ENCODE measurements around the gene CFAP68. TPM values are rescaled to one million over a fixed set of nuclear protein-coding genes. Genes with fewer than 3 reads are reported as not detected.

The CFAP68 gene
- total and polyA plus RNA-seq, 10 of the 15 experiments (the other 5 are each of a cell fraction or from before 2014, with no cell fraction given), result 35.7 to 84.4 (median 64.1) TPM

DNA sequence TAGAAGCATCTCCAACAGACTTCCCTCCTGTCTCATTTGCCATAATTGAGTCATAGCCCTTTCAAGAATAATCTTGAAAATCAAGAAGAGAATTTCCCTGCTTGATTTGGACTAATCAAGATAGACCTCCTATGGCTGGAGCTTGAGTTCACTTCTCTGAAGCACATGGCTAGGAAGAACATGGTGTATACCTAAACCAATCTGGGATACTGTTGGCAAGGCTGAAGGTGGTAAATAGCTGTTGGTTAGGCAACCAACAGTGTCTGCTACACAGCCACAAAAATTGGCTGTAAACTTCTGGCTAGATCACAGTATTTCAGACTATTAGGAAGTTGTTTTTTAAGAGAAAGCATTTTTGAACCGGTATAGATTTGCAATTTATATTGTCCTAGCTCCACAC is 27.3 kb downstream of the CFAP68 start:
- SMC1A ChIA-PET (ENCODE audit: uncharacterized antibody, unreplicated experiment), result interaction anchor here (0.7 kb wide), 1 partner anchor 98 kb away, joined by 3 read pairs; no protein-coding TSS in a partner anchor

DNA sequence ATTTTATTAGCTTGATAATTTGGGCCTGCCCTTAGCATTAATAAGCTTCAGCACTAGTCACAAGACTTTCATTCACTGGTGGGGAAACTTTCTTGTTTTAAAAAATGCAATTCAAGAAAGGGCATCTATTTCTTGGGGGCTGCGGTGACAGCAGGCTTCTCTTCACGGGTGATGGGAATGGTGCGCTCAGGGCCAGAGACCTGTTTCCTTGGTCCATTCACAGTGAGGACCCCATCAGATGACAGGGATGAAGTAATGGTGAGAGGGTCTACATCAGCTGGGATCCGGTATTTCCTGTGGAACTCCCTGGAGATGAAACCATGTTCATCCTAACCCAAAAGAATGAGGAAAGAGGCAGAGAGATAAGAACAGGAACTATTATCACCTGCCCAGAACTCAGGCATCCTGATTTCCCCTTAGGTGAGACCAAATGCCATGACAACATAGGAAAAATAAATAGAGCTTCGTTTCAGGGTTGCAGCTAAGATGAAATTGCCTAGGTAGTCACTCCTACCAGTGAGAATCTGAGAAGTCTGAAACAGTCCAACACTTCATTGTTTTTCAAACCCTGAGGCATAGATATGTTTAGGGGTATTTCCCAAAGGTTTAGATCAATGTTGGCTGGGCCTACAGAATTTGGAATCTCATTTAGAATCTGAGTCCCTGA is 29.4 kb downstream of the CFAP68 start:
- H3K27ac ChIP-seq (ENCODE audit: control insufficient read depth, insufficient read depth), result no peak overlapping the region
- CTCF ChIA-PET, result interaction anchor here (1.1 kb wide), 1 partner anchor 23 kb away, joined by 3 read pairs; no protein-coding TSS in a partner anchor
- in situ Hi-C loops (cut with MboI), result no loop called here
- H3K9me3 ChIP-seq (replicated peaks; ENCODE audit: control insufficient read depth, insufficient read depth, low read length), result no peaks in the 10 kb centered on the region
- RAD21 ChIA-PET (ENCODE audit: unreplicated experiment), result no interaction called here
- no peak overlapping the region for H3K4me3 ChIP-seq
- intact Hi-C loops (cut with micrococcal nuclease; ENCODE audit: unreplicated experiment), result no loop called here
- H3K9ac ChIP-seq (ENCODE audit: control insufficient read depth, insufficient read depth, low read length), result no peak overlapping the region
- H3K79me2 ChIP-seq (ENCODE audit: control insufficient read depth, insufficient read depth, low read length), result no peaks in the 10 kb centered on the region
- ATAC-seq, result no peak
- DNase-seq (ENCODE audit: low read depth, low spot score), result no peak
- H3K4me1 ChIP-seq (ENCODE audit: control insufficient read depth, insufficient read depth, low read length), result no peaks in the 10 kb centered on the region
- 57% methylated on average over 5 of the region's 5 CpGs for WGBS (ENCODE audit: insufficient coverage, insufficient replicate concordance, low lambda C conversion rate, missing lambda C conversion rate)
- no TSS peak for BruUV-seq (replicated peaks)
- SMC1A ChIA-PET (ENCODE audit: uncharacterized antibody, unreplicated experiment), result no interaction called here
- no peaks in the 10 kb centered on the region for H3K36me3 ChIP-seq (ENCODE audit: control insufficient read depth in 2 of 2, insufficient read depth in 2 of 2, low read length in 1 of 2)
- POLR2A ChIA-PET, result no interaction called here
- no peak overlapping the region for H3K4me2 ChIP-seq (ENCODE audit: control insufficient read depth, insufficient read depth)
- H2AFZ ChIP-seq (ENCODE audit: control insufficient read depth, low read depth, low read length), result no peak overlapping the region
- no peaks in the 10 kb centered on the region; a peak in 2 of 4 replicates for H3K27me3 ChIP-seq (replicated peaks in 1 of 2; ENCODE audit: control insufficient read depth in 2 of 2, insufficient read depth in 2 of 2, low read length in 1 of 2)
- FAIRE-seq, result no peak
- no peaks in the 10 kb centered on the region for H4K20me1 ChIP-seq (ENCODE audit: control insufficient read depth, insufficient read depth)
- TF ChIP-seq TCF7 (IDR thresholded peaks at IDR 0.05; ENCODE audit: borderline replicate concordance) (no peak), SRF (IDR thresholded peaks at IDR 0.05; ENCODE audit: low read depth in 2 of 2, low read length in 2 of 2) (no peak), POLR2A (IDR thresholded peaks at IDR 0.05; ENCODE audit: low read depth, low read length) (no peak), SUZ12 (IDR thresholded peaks at IDR 0.05; ENCODE audit: unreplicated experiment) (no peak), TARDBP (IDR thresholded peaks at IDR 0.05; ENCODE audit: borderline replicate concordance) (no peak), BACH1 (IDR thresholded peaks at IDR 0.05; ENCODE audit: borderline replicate concordance) (no peak), FOXK2 (IDR thresholded peaks at IDR 0.05) (no peak), SMC3 (IDR thresholded peaks at IDR 0.05; ENCODE audit: borderline replicate concordance, low read length) (no peak), SREBF1 (IDR thresholded peaks at IDR 0.05; ENCODE audit: low read length) (no peak), HDGF (IDR thresholded peaks at IDR 0.05) (no peak), IRF4 (IDR thresholded peaks at IDR 0.05; ENCODE audit: low read depth, low read length) (no peak), NFYA (IDR thresholded peaks at IDR 0.05; ENCODE audit: borderline replicate concordance, low read depth, low read length) (no peak), HDAC2 (IDR thresholded peaks at IDR 0.05) (no peak), POU2F2 (IDR thresholded peaks at IDR 0.05; ENCODE audit: borderline replicate concordance, low read depth, low read length) (no peak)
- TF ChIP-seq, protein P1, sequence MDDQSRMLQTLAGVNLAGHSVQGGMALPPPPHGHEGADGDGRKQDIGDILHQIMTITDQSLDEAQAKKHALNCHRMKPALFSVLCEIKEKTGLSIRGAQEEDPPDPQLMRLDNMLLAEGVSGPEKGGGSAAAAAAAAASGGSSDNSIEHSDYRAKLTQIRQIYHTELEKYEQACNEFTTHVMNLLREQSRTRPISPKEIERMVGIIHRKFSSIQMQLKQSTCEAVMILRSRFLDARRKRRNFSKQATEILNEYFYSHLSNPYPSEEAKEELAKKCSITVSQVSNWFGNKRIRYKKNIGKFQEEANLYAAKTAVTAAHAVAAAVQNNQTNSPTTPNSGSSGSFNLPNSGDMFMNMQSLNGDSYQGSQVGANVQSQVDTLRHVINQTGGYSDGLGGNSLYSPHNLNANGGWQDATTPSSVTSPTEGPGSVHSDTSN (IDR thresholded peaks at IDR 0.05; ENCODE audit: insufficient replicate concordance, low read depth, low read length), result no peak

More for the DNA sequence above, 27.3 kb downstream of the CFAP68 start:
- ChIA-PET POLR2A (no interaction called here), CTCF (no interaction called here), RAD21 (ENCODE audit: unreplicated experiment) (no interaction called here)
- FAIRE-seq (no peak), ATAC-seq (no peak), DNase-seq (ENCODE audit: low read depth, low spot score) (no peak)
- no peak overlapping the region for H3K27ac ChIP-seq (ENCODE audit: control insufficient read depth, insufficient read depth)
- H3K4me1 ChIP-seq (ENCODE audit: control insufficient read depth, insufficient read depth, low read length), result no peaks in the 10 kb centered on the region
- no peak for TF ChIP-seq ZZZ3 (IDR thresholded peaks at IDR 0.05; ENCODE audit: control insufficient read depth, insufficient read length, low read depth)
- no peak overlapping the region for H3K4me2 ChIP-seq (ENCODE audit: control insufficient read depth, insufficient read depth)
- H2AFZ ChIP-seq (ENCODE audit: control insufficient read depth, low read depth, low read length), result no peak overlapping the region
- no peaks in the 10 kb centered on the region for H3K36me3 ChIP-seq (ENCODE audit: control insufficient read depth in 2 of 2, insufficient read depth in 2 of 2, low read length in 1 of 2)
- intact Hi-C loops (cut with micrococcal nuclease; ENCODE audit: unreplicated experiment), result no loop called here
- no peaks in the 10 kb centered on the region for H3K9me3 ChIP-seq (replicated peaks; ENCODE audit: control insufficient read depth, insufficient read depth, low read length)
- H3K79me2 ChIP-seq (ENCODE audit: control insufficient read depth, insufficient read depth, low read length), result no peaks in the 10 kb centered on the region
- no peaks in the 10 kb centered on the region for H4K20me1 ChIP-seq (ENCODE audit: control insufficient read depth, insufficient read depth)
- H3K27me3 ChIP-seq (replicated peaks in 1 of 2; ENCODE audit: control insufficient read depth in 2 of 2, insufficient read depth in 2 of 2, low read length in 1 of 2), result no peaks in the 10 kb centered on the region
- 82% methylated on average over 1 of the region's 1 CpG for WGBS (ENCODE audit: insufficient coverage, insufficient replicate concordance, low lambda C conversion rate, missing lambda C conversion rate)
- in situ Hi-C loops (cut with MboI), result no loop called here
- no peak overlapping the region for H3K9ac ChIP-seq (ENCODE audit: control insufficient read depth, insufficient read depth, low read length)
- no peak overlapping the region for H3K4me3 ChIP-seq
- BruUV-seq (replicated peaks), result no TSS peak
